GM12865 (cell line): ENCODE data around the gene SYCE3.

Experiments
- DNase-seq: peaks from one replicate; pipeline ENCODE4 v3.0.0; 2010; ENCODE audit warnings: low read depth
- H3K4me3 ChIP-seq: 2 replicates; pipeline ENCODE4 v1.5.1; 2011; ENCODE audit warnings: mild to moderate bottlenecking, low read depth, low read length, control low read depth
- CTCF ChIP-seq: IDR thresholded peaks from 2 replicates; pipeline ENCODE4 v1.5.1; 2011; ENCODE audit warnings: low read length, control low read depth, low read depth, inconsistent platforms; ENCODE audit not compliant: insufficient read depth; ENCODE audit errors: missing control alignments

SYCE3 gene

GRCh38 chr22:50604256-50605001 is 41.7 kb upstream of the SYCE3 start:
- H3K4me3 ChIP-seq: no peak overlapping the region
- DNase-seq: no peak
- TF ChIP-seq CTCF: no peak

GRCh38 chr22:50603511-50604255 is 41.0 kb upstream of the SYCE3 start:
- no peak overlapping the region for H3K4me3 ChIP-seq

GRCh38 chr22:50602338-50602700 is 39.6 kb upstream of the SYCE3 start:
- TF ChIP-seq CTCF: no peak
- DNase-seq: no peak
- no peak overlapping the region for H3K4me3 ChIP-seq

More at GRCh38 chr22:50603511-50604255, 41.0 kb upstream of the SYCE3 start:
- DNase-seq: no peak
- no peak for TF ChIP-seq CTCF

- TF ChIP-seq CTCF: no peak
- no peak for DNase-seq
- no peak overlapping the region for H3K4me3 ChIP-seq
Observed at GRCh38 chr22:50601669-50602337, 39.1 kb upstream of the SYCE3 start.

- H3K4me3 ChIP-seq: no peak overlapping the region
- no peak for TF ChIP-seq CTCF
- DNase-seq: no peak
Observed at GRCh38 chr22:50600967-50601668, 38.4 kb upstream of the SYCE3 start.

- no peak for TF ChIP-seq CTCF
- H3K4me3 ChIP-seq: no peak within 1 kb of the TSS
- no peak for DNase-seq
Observed at GRCh38 chr22:50600538-50600937, 37.8 kb upstream of the SYCE3 start, which contains the start of gene MAPK8IP2. TSS of gene MAPK8IP2 (plus strand) at chr22:50600793. CDS start at chr22:50600819, 26 bp downstream.
